NCI-H187 treated with DMSO at 0.1 percent for 48 hours (cell line): ENCODE results near the gene EPS8.
"Not testable (repeated sequence)": the region's sequence is repeated elsewhere in the genome, so short reads cannot be mapped to it uniquely, and the experiment has no call there.

Experiments used
- DNase-seq: peaks from one replicate; lab custom pipeline; 2025; lab: John Stamatoyannopoulos, UW

EPS8 gene

DNA sequence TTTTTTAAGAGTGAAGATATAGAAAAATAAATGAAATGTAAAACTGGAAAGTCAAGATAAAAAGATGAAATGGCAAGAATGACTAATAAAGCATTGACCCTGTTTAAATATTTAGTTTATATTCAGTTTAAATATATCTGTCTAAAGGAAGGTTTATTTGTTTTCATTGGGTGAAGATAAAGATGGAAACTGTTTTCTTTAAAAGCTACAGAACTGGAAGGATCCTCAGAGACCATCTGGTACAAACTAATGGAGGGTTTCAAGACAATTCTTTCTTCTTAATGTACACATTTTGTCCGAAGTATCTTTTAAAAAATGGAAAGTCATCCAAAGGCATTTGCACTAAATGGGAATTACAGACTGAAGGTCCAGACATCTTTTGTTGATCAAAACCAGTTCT lies 142.6 kb downstream of the EPS8 start:
- no peak for DNase-seq

GRCh38 chr12:15644700-15645099 lies 144.5 kb downstream of the EPS8 start:
- no peak for DNase-seq

DNA sequence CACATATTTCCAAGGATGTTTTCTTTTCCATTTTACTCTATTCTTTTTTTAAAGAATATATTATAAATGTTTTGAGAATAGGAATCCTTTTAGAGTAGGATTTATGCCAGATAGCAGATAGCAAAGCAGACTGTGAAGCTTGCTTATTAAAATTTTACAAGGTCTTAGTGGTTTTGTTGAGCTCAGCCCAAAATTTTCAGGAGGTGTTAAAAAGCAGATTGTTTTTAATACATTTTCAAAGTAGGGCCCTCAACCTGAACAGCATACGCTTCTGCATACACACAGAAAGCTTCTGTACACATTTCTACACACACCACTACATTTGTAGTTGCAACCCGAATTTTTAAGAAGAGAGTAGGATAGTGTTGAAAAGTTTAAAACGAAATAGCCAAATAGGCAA lies 151.0 kb downstream of the EPS8 start:
- DNase-seq = no peak

- no peak for DNase-seq
Measured at GRCh38 chr12:15636060-15636890, 152.9 kb downstream of the EPS8 start.

DNA sequence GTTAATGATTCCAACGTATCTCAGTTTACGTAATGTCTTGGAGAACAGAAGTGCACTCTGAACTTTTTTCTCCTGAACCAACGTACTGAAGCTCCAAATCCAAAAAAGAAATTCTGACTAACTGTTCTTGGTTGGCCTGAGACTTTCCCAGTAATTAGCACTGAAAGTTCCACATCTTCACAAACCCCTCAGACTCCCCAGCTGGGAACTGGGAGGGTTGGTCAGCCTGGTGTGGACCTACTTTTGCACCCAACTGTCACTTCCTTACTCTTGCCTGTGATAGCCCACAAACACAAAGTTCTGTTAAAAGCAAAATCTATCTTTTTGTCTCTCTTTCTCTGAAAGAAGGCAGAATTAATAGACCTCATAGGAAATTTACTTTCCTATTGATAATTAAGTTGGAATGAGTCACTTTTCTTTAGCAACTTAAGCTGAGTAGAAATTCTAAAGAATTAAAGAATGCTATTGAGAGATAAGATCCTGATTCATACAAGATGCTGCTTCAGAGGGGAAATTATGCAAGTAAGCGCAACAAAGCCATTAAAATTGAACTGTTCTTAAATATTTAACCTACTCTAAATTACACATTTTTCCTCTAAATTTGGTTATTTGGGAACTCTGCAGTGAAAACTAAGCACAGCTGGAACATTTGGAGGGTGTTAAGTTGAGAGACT lies 155.0 kb downstream of the EPS8 start:
- no peak for DNase-seq

DNA sequence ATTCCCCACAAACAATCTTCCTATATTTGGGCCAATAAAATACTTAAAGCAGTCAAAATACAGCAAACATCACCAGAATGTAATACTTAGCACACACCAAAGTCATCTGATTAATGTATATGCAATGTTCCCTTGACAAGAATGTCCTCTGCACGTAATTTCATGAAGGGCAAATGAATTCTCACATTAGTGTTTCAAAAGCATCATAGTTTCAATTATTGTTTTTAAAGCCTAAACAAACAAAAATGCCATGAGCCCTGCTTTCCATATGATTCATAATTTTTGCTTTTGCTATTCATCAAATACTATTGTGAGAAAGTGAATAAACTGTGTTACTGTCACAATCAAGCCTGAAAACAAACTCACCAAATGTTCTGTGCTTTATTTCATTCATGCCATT lies 156.0 kb downstream of the EPS8 start:
- no peak for DNase-seq

DNA sequence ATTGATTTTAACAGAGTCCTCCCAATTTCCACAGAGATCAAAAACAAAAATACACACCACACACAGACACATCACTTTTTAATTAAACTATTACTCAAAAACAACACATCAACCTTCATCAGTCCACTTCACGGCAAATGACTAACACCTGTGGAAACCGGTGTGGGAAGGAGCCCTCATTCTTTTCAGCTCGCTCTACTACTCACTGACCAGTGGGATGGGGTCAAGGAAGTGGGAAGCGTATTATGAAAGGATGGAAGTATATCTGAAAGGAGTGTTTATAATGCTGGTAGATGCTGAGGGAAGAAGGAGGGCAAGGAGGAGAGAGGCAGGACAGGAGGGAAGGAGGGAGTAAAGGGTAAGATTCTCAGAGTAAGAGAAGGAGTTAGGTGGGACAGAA lies 156.5 kb downstream of the EPS8 start:
- DNase-seq = no peak

DNA sequence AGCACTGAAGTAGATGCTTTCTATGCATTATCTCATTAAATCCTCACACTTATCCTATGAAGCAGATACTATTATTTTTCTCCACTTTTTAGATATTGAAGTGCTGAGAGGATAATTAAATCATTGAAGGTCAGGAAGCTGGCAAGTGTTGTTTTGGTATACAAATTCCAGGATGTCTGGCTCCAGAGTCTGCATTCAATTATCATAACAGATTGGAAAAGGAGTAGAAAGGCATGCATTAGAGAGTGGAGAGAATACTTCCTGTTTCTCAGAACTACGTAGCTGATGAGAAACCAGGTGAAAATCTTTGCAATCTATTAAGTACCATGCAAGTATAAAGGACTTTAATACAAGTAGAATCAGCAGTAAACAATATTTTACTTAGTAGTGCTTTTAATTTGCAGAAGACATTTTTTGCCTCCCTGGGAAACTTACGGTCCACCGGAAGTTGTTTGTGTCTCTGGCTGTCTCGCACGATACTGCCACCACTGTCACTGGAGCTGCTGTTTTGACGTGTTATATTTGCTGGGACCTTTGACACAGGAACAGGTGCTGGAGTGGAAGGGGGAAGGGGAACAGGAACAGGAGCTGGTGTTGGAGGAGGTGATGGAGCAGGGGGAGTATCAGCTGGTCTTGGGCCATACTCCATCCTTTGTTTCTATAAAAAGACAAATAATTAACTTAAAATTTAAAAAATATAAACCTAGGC lies 158.0 kb downstream of the EPS8 start:
- no peak for DNase-seq

DNA sequence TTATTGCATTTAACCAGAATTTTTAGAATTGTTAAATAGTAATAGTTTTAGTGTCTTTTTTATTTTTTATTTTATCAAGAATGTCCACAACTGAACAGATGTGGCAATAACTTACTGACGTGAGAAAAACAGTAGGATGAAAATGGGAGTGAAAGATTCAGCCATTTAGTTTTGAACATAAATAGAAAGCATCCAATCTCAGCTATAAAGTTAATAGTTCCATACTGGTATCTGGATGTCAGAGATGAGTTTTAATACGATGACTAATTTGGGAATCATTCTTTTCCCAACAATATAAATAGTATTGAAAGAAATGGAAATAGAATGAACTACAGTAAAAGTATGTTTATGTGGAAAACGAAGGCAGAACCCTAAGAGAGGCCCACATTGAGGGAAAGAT lies 159.4 kb downstream of the EPS8 start:
- DNase-seq = no peak

DNA sequence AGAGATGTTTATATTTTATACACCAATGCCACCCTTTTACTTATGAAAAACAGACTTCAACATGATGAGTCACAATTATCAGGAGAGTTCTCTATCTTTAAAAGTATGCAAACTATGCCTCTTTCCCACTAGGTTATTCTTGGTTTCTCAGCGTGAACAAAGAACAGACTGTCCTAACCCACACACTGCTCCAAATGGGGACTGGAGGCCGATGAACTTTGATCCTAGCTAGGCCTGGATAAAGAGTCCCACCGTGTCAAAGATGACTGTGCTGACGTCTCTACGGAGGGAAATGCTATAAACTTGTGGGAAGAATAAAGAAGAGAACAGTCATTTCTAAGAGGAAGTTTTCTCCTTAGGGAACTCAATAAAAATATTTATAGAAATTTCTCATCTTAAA lies 160.1 kb downstream of the EPS8 start:
- DNase-seq = no peak

GRCh38 chr12:15627995-15628945 lies 160.9 kb downstream of the EPS8 start:
- no peak for DNase-seq

DNA sequence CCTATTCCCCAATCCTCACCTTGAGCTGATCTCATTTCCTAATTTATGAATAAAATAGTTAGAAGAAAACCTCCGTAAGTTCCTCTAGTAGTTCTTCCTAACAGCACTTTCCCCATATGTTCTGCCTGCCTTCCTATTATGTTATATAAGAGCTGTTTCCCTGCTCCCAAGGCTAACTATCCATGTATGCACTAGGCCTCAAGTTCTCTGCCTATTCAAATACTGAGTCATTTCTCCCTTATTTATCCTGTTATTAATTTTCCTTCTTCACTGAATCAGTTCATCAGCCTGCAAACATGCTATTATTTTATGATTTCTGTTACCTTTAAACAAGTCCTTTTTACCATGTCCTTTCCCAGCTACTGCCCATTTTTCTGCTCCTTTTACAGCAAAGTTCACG lies 164.1 kb downstream of the EPS8 start:
- no peak for DNase-seq

DNA sequence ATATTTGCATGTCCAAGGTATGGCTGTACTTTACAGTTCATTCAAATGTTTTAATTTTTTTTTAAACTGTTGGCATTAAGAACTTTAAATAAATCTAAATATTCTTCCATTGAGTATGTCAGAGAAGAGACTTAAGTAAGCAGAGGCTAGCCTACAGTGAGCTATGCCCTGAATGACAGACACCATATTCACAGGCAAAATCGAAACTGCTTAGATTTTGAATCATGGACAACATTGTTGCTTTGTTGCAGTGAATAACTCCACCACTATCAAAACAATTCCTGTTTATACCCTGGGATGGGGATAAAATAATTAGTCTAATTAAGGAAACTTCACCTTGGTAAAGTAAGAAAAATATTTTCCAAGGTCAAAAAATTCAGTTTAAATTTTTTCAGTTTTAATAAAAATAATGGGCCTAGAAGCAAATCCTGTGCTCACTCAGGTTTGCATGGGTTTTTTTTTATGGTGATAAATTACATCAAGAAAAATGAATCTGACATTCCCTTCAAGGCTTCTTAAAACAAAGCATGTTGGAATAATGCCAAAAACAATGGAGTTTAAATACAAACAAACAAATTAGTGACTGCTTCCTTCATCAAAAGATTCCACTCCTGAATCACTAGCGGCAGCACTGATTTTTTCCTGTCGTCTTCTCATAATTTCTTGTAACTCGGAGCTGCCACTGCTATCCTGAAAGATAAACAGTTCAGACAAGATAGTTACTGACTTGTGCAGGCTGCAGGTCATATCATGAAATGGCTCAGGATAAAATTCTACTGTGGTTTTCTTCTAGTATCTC lies 168.2 kb downstream of the EPS8 start:
- DNase-seq = no peak

DNA sequence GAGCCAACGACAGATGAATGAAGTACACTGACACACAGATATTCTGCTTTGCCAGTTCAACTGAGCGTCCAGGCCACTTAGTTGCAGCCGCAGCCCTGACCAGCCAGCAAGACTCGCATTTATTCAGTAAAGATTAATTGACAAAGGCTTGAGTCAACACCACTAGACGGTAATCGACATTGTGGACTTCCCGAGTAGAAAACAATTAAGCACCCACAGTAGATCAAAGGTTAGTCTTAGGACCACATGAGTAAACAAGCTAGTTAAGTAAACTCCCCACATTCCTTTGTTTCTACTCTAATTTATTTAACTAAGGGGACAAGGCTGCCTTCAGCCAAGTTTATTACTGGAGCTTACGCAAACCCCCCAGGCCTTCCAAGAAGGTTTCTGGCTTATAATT lies 172.7 kb downstream of the EPS8 start:
- DNase-seq = not testable (repeated sequence)

DNA sequence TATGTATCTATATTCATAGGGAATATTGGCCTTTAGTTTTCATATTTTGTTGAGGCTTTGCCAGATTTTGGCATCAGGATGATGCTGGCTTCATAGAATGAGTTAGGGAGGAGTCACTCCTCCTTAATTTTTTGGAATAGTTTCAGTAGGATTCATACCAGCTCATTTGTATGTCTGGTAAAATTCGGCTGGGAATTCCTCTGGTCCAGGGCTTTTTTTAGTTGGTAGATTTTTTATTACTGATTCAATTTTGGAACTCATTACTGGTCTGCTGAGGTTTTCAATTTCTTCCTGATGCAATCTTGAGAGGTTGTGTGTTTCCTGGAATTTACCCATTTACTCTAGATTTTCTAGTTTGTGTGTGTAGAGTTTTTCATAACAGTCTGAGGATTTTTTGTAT lies 175.2 kb downstream of the EPS8 start:
- DNase-seq = no peak

GRCh38 chr12:15608941-15609340 lies 180.2 kb downstream of the EPS8 start:
- no peak for DNase-seq

DNA sequence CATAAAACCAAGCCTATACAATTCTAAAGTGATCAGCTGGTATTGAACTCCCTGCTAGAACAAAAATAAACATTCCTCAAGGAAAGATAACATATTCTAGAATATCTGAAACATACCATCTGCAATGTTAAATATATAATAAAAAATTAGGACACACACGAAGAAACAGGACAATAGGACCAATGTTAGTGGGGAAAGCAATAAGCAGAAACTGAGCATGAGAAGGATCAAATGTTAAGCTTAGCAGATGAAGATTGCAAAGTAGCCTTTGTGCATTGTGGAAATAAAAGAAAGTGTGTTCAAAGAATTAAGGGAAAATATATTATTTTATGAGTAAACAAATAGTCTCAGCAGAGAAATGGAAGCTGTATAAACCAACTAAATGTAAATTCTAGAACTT lies 180.8 kb downstream of the EPS8 start:
- DNase-seq = no peak

DNA sequence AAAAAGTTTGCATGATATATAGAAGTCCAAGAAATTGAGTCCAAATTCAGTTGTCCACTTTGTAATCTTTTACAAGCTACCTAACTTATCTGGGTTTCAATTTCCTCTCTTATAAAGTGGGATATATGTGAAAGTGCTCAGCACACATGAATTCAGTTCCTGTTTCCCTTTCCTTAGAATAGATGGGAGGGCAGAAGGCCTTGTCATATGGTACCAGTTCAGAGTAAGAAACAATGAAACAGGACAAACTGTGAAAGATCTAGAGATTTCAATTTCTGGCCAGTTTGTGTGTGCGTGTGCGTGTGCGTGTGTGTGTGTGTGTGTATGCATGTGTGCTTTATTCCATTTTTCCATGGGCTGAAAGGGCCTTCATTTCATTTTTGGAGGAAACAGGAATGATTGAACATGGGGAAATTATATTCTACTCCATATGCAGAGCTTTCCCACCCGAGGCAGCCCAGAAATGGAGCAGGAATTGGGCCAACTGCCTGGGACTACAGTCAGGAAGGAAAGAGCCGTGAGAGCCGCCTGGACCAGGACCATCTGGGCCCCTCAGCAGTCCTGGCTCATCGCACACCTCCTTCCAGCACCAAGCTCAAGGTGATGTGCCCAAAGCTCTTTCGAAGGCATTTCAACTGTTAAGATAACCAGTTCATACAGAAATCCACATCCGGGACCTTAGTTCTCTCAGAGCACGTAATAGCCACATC lies 183.2 kb downstream of the EPS8 start:
- no peak for DNase-seq

DNA sequence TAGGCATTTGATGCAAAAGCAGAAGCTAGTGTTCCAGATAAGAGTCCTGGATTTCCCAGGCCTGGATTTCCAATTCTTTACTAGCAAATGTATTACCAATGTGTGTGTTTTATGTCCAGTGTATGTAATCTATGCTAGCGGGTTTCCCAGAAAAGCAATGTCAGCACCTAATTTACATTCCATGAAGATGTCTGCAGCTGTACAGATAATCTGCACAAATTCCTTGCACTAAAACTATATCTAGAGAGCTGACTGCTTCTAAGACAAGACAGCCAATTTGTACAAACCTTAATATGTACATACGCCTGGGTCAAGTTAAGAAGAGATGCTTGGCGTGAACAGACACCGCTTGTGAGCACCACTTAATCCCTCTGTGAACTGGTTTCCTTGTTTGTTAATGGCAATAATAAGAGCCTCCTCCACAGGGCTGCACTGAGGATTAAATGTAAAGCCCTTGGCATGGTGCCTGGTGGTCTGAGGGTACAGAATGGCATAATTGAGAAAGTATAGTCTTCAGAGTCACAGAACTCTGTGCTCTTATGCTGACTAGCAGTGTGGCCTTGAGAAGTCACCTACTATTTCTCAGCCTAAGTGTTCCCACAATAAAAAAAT lies 185.6 kb downstream of the EPS8 start:
- no peak for DNase-seq

DNA sequence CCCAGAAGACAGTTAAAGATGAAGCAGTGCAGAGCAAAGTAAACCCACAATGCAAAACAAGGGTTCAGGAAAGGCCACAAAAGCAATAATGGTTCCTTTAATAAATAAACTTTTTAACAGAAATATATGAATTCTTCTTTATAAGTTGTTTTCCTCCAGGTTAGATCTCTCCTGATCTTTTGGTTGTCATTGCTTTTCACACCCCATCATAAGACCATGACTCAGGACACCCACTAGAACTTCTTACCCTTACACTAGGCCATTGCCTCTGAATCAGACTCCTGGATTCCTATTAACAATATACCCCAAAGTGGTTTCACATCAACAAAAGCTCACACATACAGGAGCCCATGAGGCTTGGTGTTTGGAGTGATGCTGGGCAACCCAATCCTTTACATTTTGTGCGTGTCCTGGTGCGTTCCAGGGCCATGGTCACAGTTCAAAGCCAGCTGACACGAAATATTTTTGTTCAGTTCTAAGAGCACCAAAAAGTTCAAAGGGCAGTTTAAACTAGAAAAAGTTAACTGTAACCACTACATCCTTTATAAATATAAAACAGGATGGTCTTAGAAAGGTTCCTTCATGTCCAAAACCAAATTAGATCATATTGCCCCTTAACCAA lies 187.0 kb downstream of the EPS8 start:
- DNase-seq = no peak
